ENCODE measurements around the gene EVI5.

GRCh38 chr1:92728697-92729096 lies 56.2 kb downstream of the EVI5 start:
- TF ChIP-seq CTCF (IDR thresholded peaks at IDR 0.05; ENCODE audit: low read depth, low read length, poor library complexity, severe bottlenecking) (no peak), EZH2phosphoT487 (IDR thresholded peaks at IDR 0.05; ENCODE audit: borderline replicate concordance, low read length) (no peak)
